Chondrocyte (in vitro differentiated cells): ENCODE data around the gene ZDHHC21. TPM values are rescaled to one million over a fixed set of nuclear protein-coding genes. Genes with fewer than 3 reads are reported as not detected.
A peak's percentile ranks its signal among the peaks of the same experiment; 100 is the strongest.
"Not testable (repeated sequence)": the region's sequence is repeated elsewhere in the genome, so short reads cannot be mapped to it uniquely, and the experiment has no call there.

Experiments used
- DNase-seq: peaks from one replicate; pipeline ENCODE4 v3.0.0; 2021; ENCODE audit warnings: mixed read lengths, low spot score
- H3K27ac Mint-ChIP-seq: one replicate; pipeline ENCODE4 v1.8.0; 2021; ENCODE audit warnings: mild to moderate bottlenecking, moderate library complexity, mixed read lengths; ENCODE audit not compliant: unreplicated experiment
- H3K27me3 Mint-ChIP-seq: 2 replicates; pipeline ENCODE4 v1.8.0; 2021; ENCODE audit warnings: low read depth, mixed read lengths
- H3K36me3 Mint-ChIP-seq: 2 replicates; pipeline ENCODE4 v1.8.0; 2021; ENCODE audit warnings: low read depth, mixed read lengths
- H3K4me1 Mint-ChIP-seq: 2 replicates; pipeline ENCODE4 v1.8.0; 2021; ENCODE audit warnings: low read depth, mild to moderate bottlenecking, mixed read lengths
- H3K4me3 Mint-ChIP-seq: one replicate; pipeline ENCODE4 v1.8.0; 2021; ENCODE audit warnings: mild to moderate bottlenecking, moderate library complexity, mixed read lengths; ENCODE audit not compliant: unreplicated experiment
- H3K9me3 Mint-ChIP-seq: 2 replicates; pipeline ENCODE4 v1.8.0; 2021; ENCODE audit warnings: low read depth, mixed read lengths
- CTCF ChIP-seq: fragments of 200-600 bp; sonication (generic); IDR thresholded peaks from 2 replicates; pipeline ENCODE4 v1.5.0; 2021; ENCODE audit warnings: antibody characterized with exemption, mild to moderate bottlenecking, moderate library complexity
- total RNA-seq: library from RNA; stranded (reverse); gene quantifications from 3 replicates; pipeline ENCODE4 v1.2.1, GENCODE V29; 2021

ZDHHC21 gene
- total RNA-seq, 1 donor from 2014 or later: 11.4 TPM

- TF ChIP-seq CTCF: no peak
- Mint-ChIP-seq H3K9me3 (no peaks in the 10 kb centered on the region), H3K4me3 (no peak overlapping the region), H3K4me1 (no peaks in the 10 kb centered on the region), H3K36me3 (peaks cover 3% of the 10 kb centered on the region), H3K27ac (no peak overlapping the region), H3K27me3 (no peaks in the 10 kb centered on the region)
- DNase-seq: no peak
Measured at GRCh38 chr9:14670718-14671117, 22.5 kb downstream of the ZDHHC21 start.

GRCh38 chr9:14664022-14664421, 29.2 kb downstream of the ZDHHC21 start:
- not testable (repeated sequence) for H3K4me1 Mint-ChIP-seq, DNase-seq, H3K9me3 Mint-ChIP-seq, H3K27me3 Mint-ChIP-seq, H3K36me3 Mint-ChIP-seq, H3K27ac Mint-ChIP-seq, H3K4me3 Mint-ChIP-seq

GRCh38 chr9:14662060-14662453, 31.2 kb downstream of the ZDHHC21 start:
- Mint-ChIP-seq H3K36me3 (peaks cover 4% of the 10 kb centered on the region), H3K27ac (no peak overlapping the region), H3K9me3 (no peaks in the 10 kb centered on the region), H3K4me1 (peaks cover 4% of the 10 kb centered on the region), H3K27me3 (no peaks in the 10 kb centered on the region), H3K4me3 (no peak overlapping the region)
- no peak for TF ChIP-seq CTCF
- DNase-seq: no peak

GRCh38 chr9:14661421-14662059, 31.7 kb downstream of the ZDHHC21 start:
- TF ChIP-seq CTCF: peak; percentile 89
- Mint-ChIP-seq H3K4me3 (no peak overlapping the region), H3K9me3 (no peaks in the 10 kb centered on the region), H3K4me1 (peaks cover 4% of the 10 kb centered on the region), H3K36me3 (peaks cover 8% of the 10 kb centered on the region), H3K27ac (no peak overlapping the region), H3K27me3 (no peaks in the 10 kb centered on the region)
- DNase-seq: no peak

- no peak overlapping the region for H3K4me3 Mint-ChIP-seq
- no peaks in the 10 kb centered on the region for H3K27me3 Mint-ChIP-seq
- no peak for TF ChIP-seq CTCF
- H3K4me1 Mint-ChIP-seq: peaks cover 4% of the 10 kb centered on the region
- peaks cover 4% of the 10 kb centered on the region for H3K9me3 Mint-ChIP-seq
- H3K36me3 Mint-ChIP-seq: peaks cover 9% of the 10 kb centered on the region
- H3K27ac Mint-ChIP-seq: no peak overlapping the region
- no peak for DNase-seq
Measured at GRCh38 chr9:14660721-14661120, 32.5 kb downstream of the ZDHHC21 start.

- H3K36me3 Mint-ChIP-seq: peaks cover 28% of the 10 kb centered on the region
- DNase-seq: no peak
Measured at GRCh38 chr9:14654932-14655331, 38.3 kb downstream of the ZDHHC21 start.

More at GRCh38 chr9:14654932-14655331, 38.3 kb downstream of the ZDHHC21 start:
- no peak for TF ChIP-seq CTCF
- Mint-ChIP-seq H3K4me3 (no peak overlapping the region), H3K4me1 (no peaks in the 10 kb centered on the region), H3K27ac (no peak overlapping the region), H3K9me3 (peaks cover 27% of the 10 kb centered on the region), H3K27me3 (no peaks in the 10 kb centered on the region)
